ENCODE measurements around the gene SELENON.

SELENON gene

DNA sequence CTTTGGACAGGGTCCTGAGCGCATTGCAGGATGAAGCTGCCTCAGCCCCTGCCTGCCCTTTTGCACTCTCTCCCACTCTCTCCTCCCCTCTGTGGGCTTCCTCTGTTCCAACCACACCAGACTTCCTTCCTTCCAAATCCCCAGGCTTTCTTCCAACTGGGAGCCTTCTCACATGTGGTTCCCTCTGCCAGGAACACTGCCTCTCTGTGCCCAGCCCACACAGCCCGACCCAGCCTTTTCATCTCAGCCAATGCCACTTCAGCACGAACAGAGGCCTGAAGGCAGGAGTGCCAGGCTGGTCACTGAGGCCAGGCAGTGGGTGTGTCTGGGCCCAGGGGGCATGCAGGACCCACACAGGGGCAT is 5.9 kb downstream of the SELENON start:
- Histone ChIP-seq H3K79me2 (ENCODE audit: control insufficient read depth, insufficient read depth, low read length, poor library complexity) (no peaks in the 10 kb centered on the region), H3K27ac (ENCODE audit: low read depth, low read length) (no peak overlapping the region), H4K8ac (ENCODE audit: low read depth, low read length) (no peak overlapping the region), H3K9ac (ENCODE audit: low read length) (no peak overlapping the region), H4K91ac (ENCODE audit: low read depth, low read length) (no peak overlapping the region), H2AK5ac (ENCODE audit: low read length) (no peak overlapping the region), H3K4ac (ENCODE audit: low read depth, low read length) (no peak overlapping the region), H3K79me1 (ENCODE audit: low read length) (no peaks in the 10 kb centered on the region), H3K23ac (ENCODE audit: low read length) (no peak overlapping the region), H4K12ac (ENCODE audit: low read depth, low read length) (no peak overlapping the region), H3K9me3 (ENCODE audit: insufficient read depth, low read depth, low read length) (no peaks in the 10 kb centered on the region), H3K4me1 (ENCODE audit: control insufficient read depth in 1 of 2, insufficient read depth in 2 of 2, low read length in 2 of 2) (peaks cover 3% of the 10 kb centered on the region in 2 experiments), H3K27me3 (ENCODE audit: insufficient read depth, low read length) (no peaks in the 10 kb centered on the region), H3K36me3 (ENCODE audit: control insufficient read depth in 1 of 2, insufficient read depth in 2 of 2, low read length in 2 of 2) (peaks cover 31 to 37% of the 10 kb centered on the region in 2 experiments), H3K18ac (ENCODE audit: low read length) (no peak overlapping the region), H2BK12ac (ENCODE audit: low read length) (no peak overlapping the region), H3K14ac (ENCODE audit: low read length) (no peak overlapping the region), H3K4me2 (ENCODE audit: low read length) (no peak overlapping the region), H2BK120ac (ENCODE audit: insufficient read depth, low read length, poor library complexity) (no peak overlapping the region), H3K4me3 (ENCODE audit: low read depth, low read length) (no peak overlapping the region), H2AFZ (ENCODE audit: insufficient read depth, low read length, poor library complexity) (no peak overlapping the region), H2BK5ac (ENCODE audit: low read depth, low read length, poor library complexity) (no peak overlapping the region)
- DNase-seq, result no peak
- no CpG with 5 or more reads among the region's 3 CpGs for WGBS (ENCODE audit: extremely low coverage, insufficient coverage, insufficient read length)

DNA sequence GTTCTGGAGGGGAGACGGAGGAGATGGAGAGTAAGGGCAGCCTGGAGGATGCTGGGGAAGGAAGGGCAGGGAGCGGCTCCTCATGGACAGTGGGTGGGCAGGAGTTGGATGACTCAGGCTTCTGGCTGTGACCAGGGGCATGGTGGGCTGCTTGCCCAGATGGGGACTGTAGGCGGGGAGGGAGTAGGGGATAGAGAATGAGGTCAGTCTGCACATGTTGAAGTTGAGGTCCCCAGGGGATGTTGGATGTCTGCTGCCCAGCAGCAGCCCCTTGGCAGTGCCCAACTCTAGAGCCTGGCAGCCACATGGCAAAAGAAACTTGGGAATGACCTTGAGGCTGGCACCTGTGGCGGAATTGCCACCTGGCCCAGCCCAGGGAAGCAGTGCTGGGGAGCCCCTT is 6.4 kb downstream of the SELENON start:
- Histone ChIP-seq H3K27me3 (ENCODE audit: insufficient read depth, low read length) (no peaks in the 10 kb centered on the region), H3K4ac (ENCODE audit: low read depth, low read length) (no peak overlapping the region), H2BK12ac (ENCODE audit: low read length) (no peak overlapping the region), H3K79me2 (ENCODE audit: control insufficient read depth, insufficient read depth, low read length, poor library complexity) (no peaks in the 10 kb centered on the region), H3K4me2 (ENCODE audit: low read length) (no peak overlapping the region), H3K23ac (ENCODE audit: low read length) (no peak overlapping the region), H2AK5ac (ENCODE audit: low read length) (no peak overlapping the region), H2BK120ac (ENCODE audit: insufficient read depth, low read length, poor library complexity) (no peak overlapping the region), H3K18ac (ENCODE audit: low read length) (no peak overlapping the region), H3K9me3 (ENCODE audit: insufficient read depth, low read depth, low read length) (no peaks in the 10 kb centered on the region), H4K8ac (ENCODE audit: low read depth, low read length) (no peak overlapping the region), H2AFZ (ENCODE audit: insufficient read depth, low read length, poor library complexity) (no peak overlapping the region), H3K27ac (ENCODE audit: low read depth, low read length) (no peak overlapping the region), H3K9ac (ENCODE audit: low read length) (no peak overlapping the region), H3K4me3 (ENCODE audit: low read depth, low read length) (no peak overlapping the region), H4K12ac (ENCODE audit: low read depth, low read length) (no peak overlapping the region), H3K36me3 (ENCODE audit: control insufficient read depth in 1 of 2, insufficient read depth in 2 of 2, low read length in 2 of 2) (peaks cover 31 to 38% of the 10 kb centered on the region in 2 experiments), H2BK5ac (ENCODE audit: low read depth, low read length, poor library complexity) (no peak overlapping the region), H3K14ac (ENCODE audit: low read length) (no peak overlapping the region), H3K4me1 (ENCODE audit: control insufficient read depth in 1 of 2, insufficient read depth in 2 of 2, low read length in 2 of 2) (peaks cover 0 to 2% of the 10 kb centered on the region in 2 experiments), H4K91ac (ENCODE audit: low read depth, low read length) (no peak overlapping the region), H3K79me1 (ENCODE audit: low read length) (no peaks in the 10 kb centered on the region)
- WGBS (ENCODE audit: extremely low coverage, insufficient coverage, insufficient read length), result no CpG with 5 or more reads among the region's 4 CpGs
- DNase-seq, result no peak

DNA sequence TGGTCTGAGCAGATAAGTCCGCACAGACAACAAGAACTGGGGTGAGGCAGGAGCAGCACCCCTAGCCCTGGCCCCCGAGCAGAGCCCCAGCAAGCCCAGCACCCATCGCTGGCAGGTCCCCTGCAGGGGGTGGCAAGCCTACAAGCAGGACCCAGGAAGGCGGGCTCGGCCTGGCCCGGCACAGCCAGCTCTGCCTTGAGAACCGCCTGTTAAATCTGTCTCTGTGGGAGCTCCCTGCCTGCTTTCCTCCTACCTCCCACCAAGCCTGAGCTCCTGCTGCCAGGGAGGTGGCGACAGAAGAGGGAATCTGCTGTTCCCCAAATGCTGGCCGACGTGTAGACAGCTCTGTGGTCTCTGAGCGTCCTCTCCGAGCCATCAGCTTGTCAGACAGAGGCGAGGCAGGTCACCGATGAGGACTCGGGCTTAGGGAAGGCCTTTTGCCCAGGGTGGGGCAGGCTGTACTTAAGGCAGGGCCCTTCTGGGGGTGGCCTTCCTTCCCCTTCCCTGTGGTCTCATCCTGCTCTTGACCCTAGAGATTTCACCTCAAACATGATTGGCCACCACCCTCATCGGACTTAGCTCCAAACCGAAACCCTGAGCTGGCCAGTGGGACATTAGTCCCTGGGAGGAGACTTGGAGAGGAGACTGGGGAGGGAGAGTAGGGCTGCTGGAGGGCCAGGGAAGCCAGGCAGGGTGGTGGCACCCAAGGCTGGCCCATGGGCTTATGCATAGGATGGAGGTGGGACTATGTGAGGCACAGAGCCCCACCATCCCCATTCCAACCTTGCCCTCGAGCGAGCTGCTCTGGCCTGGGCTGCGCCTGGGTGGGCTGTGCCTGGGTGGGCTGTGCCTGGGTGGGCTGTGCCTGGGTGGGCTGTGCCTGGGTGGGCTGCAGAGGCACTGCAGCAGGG is 7.7 kb downstream of the SELENON start:
- no peak overlapping the region for H3K4me2 ChIP-seq (ENCODE audit: low read length)
- no peak overlapping the region for H3K4ac ChIP-seq (ENCODE audit: low read depth, low read length)
- H3K23ac ChIP-seq (ENCODE audit: low read length), result no peak overlapping the region
- no peak overlapping the region for H3K27ac ChIP-seq (ENCODE audit: low read depth, low read length)
- no peaks in the 10 kb centered on the region for H3K79me2 ChIP-seq (ENCODE audit: control insufficient read depth, insufficient read depth, low read length, poor library complexity)
- no CpG with 5 or more reads among the region's 20 CpGs for WGBS (ENCODE audit: extremely low coverage, insufficient coverage, insufficient read length)
- H2BK12ac ChIP-seq (ENCODE audit: low read length), result no peak overlapping the region
- peaks cover 35 to 43% of the 10 kb centered on the region in 2 experiments for H3K36me3 ChIP-seq (ENCODE audit: control insufficient read depth in 1 of 2, insufficient read depth in 2 of 2, low read length in 2 of 2)
- no peak overlapping the region for H4K8ac ChIP-seq (ENCODE audit: low read depth, low read length)
- no peaks in the 10 kb centered on the region for H3K9me3 ChIP-seq (ENCODE audit: insufficient read depth, low read depth, low read length)
- H3K9ac ChIP-seq (ENCODE audit: low read length), result no peak overlapping the region
- no peaks in the 10 kb centered on the region for H3K79me1 ChIP-seq (ENCODE audit: low read length)
- H3K18ac ChIP-seq (ENCODE audit: low read length), result no peak overlapping the region
- H2AFZ ChIP-seq (ENCODE audit: insufficient read depth, low read length, poor library complexity), result no peak overlapping the region
- H4K91ac ChIP-seq (ENCODE audit: low read depth, low read length), result no peak overlapping the region
- H2AK5ac ChIP-seq (ENCODE audit: low read length), result no peak overlapping the region
- H3K27me3 ChIP-seq (ENCODE audit: insufficient read depth, low read length), result no peaks in the 10 kb centered on the region
- no peak overlapping the region for H3K4me3 ChIP-seq (ENCODE audit: low read depth, low read length)
- no peak overlapping the region for H2BK120ac ChIP-seq (ENCODE audit: insufficient read depth, low read length, poor library complexity)
- peaks cover 0 to 1% of the 10 kb centered on the region in 2 experiments for H3K4me1 ChIP-seq (ENCODE audit: control insufficient read depth in 1 of 2, insufficient read depth in 2 of 2, low read length in 2 of 2)
- H3K14ac ChIP-seq (ENCODE audit: low read length), result no peak overlapping the region
- no peak overlapping the region for H4K12ac ChIP-seq (ENCODE audit: low read depth, low read length)
- DNase-seq, result no peak
- no peak overlapping the region for H2BK5ac ChIP-seq (ENCODE audit: low read depth, low read length, poor library complexity)

DNA sequence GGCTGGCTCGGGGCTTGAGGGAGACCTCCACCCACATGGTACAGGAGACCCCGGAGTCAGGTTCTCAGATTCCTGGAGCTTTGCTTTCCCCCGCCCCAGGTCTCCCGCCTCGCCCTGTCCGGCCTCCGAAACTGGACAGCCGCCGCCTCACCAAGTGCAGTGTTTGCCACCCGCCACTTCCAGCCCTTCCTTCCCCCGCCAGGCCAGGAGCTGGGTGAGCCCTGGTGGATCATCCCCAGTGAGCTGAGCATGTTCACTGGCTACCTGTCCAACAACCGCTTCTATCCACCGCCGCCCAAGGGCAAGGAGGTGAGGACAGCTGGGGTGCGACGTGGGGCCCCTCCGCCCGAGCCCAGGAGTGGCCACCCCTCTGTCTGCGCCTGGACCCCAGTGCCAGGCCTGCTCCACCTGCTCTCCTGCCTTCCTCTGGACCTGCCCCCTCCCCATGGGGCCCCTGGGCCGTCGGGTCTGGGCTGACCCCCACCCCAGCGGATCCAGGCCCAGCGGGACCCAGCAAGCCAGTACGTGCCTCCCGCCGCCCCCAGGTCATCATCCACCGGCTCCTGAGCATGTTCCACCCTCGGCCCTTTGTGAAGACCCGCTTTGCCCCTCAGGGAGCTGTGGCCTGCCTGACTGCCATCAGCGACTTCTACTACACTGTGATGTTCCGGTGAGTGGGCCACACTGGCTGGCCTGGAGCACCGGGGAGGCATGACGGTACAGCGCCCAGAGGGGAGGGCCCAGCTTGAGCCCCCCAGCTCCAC is 8.7 kb downstream of the SELENON start:
- H3K79me2 ChIP-seq (ENCODE audit: control insufficient read depth, insufficient read depth, low read length, poor library complexity), result no peaks in the 10 kb centered on the region

More for the DNA sequence above, 8.7 kb downstream of the SELENON start:
- Histone ChIP-seq H3K36me3 (ENCODE audit: control insufficient read depth in 1 of 2, insufficient read depth in 2 of 2, low read length in 2 of 2) (peaks cover 35 to 43% of the 10 kb centered on the region in 2 experiments), H2AK5ac (ENCODE audit: low read length) (no peak overlapping the region), H3K4me3 (ENCODE audit: low read depth, low read length) (no peak overlapping the region), H4K91ac (ENCODE audit: low read depth, low read length) (no peak overlapping the region), H3K23ac (ENCODE audit: low read length) (no peak overlapping the region), H3K9me3 (ENCODE audit: insufficient read depth, low read depth, low read length) (no peaks in the 10 kb centered on the region), H4K12ac (ENCODE audit: low read depth, low read length) (no peak overlapping the region), H3K18ac (ENCODE audit: low read length) (no peak overlapping the region), H3K27me3 (ENCODE audit: insufficient read depth, low read length) (no peaks in the 10 kb centered on the region), H3K27ac (ENCODE audit: low read depth, low read length) (no peak overlapping the region), H2BK120ac (ENCODE audit: insufficient read depth, low read length, poor library complexity) (no peak overlapping the region), H3K14ac (ENCODE audit: low read length) (no peak overlapping the region), H3K79me1 (ENCODE audit: low read length) (no peaks in the 10 kb centered on the region), H2BK12ac (ENCODE audit: low read length) (no peak overlapping the region), H3K4me1 (ENCODE audit: control insufficient read depth in 1 of 2, insufficient read depth in 2 of 2, low read length in 2 of 2) (no peaks in the 10 kb centered on the region), H3K9ac (ENCODE audit: low read length) (no peak overlapping the region), H4K8ac (ENCODE audit: low read depth, low read length) (no peak overlapping the region), H3K4me2 (ENCODE audit: low read length) (no peak overlapping the region), H2AFZ (ENCODE audit: insufficient read depth, low read length, poor library complexity) (no peak overlapping the region), H2BK5ac (ENCODE audit: low read depth, low read length, poor library complexity) (no peak overlapping the region), H3K4ac (ENCODE audit: low read depth, low read length) (no peak overlapping the region)
- DNase-seq, result no peak
- no CpG with 5 or more reads among the region's 34 CpGs for WGBS (ENCODE audit: extremely low coverage, insufficient coverage, insufficient read length)

All from trophoblast cell (in vitro differentiated cells and primary cell).